NCI-H526 (cell line): ENCODE data around the gene MDGA2.
"Not testable (repeated sequence)": the region's sequence is repeated elsewhere in the genome, so short reads cannot be mapped to it uniquely, and the experiment has no call there.

Experiments used
- DNase-seq, 2 experiments: peaks; one replicate each; lab custom pipeline; 2025; lab: John Stamatoyannopoulos, UW

Gene MDGA2

DNA sequence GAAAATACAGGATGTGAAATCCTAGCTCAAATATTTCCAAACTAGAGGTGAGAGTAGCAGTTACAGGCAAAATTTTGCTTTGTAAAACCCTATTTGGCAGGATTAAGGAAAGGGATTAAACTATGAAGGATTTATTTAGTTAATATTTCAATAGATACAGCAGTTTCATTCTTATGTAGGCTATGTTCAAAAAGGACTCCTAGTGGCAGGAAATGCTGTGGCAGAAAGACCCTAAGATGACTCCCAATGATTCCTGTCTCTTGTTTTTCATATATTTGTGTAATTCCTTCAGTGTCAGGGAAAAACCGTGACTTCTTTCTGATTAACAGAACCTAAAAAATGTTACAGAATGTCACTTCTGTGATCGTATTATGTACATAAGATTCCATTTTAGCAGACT is 724.3 kb downstream of the MDGA2 start:
- DNase-seq, result no peak

DNA sequence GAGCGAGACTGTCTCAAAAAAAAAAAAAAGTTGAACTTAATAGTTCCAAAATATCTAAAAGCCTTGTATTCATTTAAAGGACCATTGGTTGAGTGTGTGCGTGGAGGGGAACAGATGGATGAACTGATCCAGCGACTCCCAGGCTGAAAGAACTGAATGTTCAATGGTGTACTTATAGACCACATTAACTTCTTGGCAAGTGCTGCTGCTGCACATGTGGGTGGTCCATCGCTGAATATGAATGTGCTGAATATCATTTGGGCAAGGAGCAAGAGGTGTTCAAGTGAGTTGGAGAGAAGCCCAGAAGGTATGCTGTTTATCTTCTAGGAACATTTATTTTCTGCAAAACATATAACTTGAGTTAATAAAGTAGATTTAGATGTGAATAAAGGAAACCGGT is 734.8 kb downstream of the MDGA2 start:
- no peak for DNase-seq

DNA sequence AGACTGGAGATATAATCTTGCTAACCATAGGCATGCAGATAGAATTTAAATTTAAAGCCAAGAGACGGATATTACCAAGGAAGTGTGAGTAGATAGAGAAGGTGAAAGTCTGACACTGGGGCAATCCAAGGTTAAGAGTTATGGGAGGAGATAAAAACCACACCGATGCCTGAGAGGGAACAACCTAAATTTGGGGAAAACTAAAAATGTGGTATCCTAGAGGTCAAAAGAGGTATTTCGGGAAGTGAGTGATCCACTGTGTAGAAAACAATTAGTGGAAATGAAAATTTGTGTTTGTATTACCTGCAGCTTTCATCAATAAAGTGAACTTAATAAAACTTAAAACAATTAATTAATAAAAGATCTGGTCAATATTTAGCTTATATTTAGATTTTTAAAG is 754.9 kb downstream of the MDGA2 start:
- no peak for DNase-seq

DNA sequence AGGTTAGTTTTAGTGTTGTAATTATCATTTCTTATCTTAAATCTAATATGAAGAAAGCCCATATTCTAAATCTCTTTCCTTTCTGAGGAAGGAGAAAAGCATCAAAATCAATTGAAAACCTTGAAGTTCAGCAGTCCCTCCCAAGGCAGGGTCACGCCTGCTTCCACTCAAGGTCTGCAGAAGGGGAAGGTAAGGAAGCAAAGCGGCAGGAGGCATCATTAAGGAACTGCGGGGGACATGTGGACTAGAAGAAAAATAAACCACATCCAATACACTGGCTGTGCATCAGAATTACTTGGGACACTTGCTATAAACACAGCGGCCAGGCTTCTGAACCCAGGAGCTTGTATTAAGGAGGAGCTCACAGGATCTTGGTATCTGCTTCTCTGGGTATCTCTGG is 759.9 kb downstream of the MDGA2 start:
- DNase-seq, result not testable (repeated sequence)

DNA sequence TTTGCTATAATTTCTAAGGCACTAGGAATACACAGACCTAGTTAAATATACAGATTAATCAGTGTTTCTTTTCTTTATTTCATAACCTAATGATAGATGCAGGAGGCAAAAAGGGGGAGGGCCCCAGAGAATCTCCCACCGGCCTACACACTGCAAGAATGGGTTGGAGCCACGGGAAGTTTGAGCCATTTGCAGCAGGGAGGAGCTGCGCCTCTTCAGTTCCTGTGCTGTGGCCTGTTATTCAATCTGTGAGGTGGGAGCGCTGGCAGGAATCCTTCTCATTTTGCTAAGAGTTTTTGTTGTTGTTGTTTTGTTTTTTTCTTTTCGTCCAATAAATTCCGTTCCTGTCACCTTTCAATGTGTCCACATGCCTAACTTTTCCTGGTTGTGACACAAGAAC is 772.6 kb downstream of the MDGA2 start:
- DNase-seq, result no peak

DNA sequence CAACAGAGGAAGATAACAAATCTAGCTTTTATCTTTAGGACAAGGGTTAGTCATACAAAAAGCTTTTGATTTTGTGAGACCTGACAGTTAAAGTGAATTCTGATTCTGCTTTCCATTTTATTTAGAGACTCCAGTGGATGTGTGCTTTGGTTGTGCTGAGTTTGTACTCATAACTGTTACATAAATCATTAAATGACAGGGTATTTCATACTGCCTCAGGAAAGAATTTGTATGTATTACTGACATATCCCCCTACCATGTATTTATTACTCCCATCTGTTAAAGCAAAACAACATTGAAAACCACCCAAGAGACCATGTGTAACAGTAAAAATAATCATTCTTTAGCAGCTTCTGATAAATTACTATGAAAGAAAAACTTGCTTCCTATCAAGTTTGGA is 780.9 kb downstream of the MDGA2 start:
- DNase-seq, result no peak

DNA sequence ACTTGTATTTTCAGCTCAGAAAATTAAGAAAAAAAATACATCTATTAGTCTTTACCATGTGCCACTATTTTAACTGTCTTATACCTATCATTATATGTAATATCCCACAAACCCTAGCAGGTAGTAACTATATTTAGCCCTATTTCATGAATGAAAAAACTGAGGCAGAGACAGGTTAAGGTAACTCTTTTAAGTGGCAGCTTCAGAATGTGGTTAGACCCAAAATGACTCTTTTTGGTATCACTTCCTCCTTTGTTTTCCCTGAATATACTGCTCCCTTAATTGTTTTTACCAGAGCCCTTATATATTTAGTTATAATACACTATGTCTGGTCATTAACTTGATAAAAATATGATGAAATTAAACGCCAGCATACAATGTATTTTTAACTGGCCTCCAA is 788.3 kb downstream of the MDGA2 start:
- no peak for DNase-seq

DNA sequence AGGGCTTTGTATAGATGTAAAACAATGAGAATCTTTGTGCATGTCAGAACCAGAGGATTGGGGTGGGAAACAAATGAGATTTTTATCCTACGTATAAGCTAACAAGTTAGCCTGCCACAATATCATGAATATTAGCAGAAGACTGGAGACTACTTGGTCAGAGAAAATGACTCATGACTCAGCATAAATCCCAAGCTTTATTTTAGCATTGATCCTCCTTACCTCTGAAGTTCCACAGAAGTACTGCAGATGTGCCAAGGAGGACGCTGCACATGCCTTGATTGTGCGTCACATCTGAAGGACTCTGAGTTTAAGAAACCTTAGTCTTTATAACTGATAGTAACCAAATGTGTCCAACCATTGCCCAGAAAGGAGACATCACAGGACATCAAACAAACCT is 789.8 kb downstream of the MDGA2 start:
- DNase-seq, result no peak

DNA sequence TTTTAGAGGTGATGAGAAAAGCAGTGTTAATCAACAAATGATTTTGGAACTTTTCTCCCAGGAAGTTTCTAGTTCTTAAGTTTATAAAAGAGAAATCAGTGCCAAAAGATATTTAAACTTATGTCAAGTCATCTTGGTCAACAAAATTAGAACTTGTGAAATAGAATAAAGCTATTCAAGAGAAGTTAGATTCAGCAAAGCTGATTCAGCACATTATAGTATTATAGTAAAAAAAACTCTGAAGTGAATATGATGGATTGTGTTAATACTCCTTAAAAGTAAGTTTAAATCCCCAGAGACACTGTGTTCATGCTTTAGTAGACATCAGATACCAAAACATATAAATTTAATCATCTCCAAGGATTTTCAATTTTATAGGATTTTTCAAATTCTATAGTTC is 813.7 kb downstream of the MDGA2 start:
- DNase-seq, result no peak

DNA sequence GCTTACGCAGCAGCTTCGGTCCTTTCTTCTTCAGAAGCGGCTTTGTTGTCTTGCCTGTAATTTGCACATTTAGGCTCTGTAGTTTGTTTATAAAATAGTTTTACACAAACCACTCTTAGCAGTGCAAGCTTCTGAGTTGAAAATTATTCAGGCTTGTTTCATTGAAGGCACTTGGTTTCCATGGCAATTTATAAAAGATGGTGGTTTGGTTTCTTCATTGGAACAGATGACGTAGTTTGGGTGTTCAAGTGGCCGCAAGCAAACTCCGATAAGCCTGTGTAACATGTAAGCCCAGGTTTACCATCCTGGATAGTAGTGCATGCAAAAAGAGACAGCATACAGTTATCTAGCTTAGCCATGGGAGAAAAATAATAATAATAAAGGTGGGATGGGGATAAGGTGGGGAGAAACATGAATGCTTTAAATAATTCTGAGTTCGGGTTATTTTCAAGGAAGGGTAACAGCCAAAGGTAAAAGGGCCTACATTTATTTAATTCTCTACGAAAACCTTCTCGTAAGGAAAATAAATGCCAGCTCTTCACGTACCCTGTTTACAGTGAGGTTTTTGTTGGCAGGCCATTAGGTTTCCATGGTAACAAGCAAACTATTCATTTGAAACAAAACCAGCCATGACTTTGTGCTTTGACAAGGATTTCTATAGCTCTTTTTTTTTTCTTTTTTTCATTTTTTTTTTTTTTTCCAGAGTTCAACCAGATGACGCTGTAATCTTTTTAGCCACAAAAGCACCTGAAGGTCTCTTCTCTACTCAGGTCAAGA is 834.3 kb downstream of the MDGA2 start:
- DNase-seq, result no peak

DNA sequence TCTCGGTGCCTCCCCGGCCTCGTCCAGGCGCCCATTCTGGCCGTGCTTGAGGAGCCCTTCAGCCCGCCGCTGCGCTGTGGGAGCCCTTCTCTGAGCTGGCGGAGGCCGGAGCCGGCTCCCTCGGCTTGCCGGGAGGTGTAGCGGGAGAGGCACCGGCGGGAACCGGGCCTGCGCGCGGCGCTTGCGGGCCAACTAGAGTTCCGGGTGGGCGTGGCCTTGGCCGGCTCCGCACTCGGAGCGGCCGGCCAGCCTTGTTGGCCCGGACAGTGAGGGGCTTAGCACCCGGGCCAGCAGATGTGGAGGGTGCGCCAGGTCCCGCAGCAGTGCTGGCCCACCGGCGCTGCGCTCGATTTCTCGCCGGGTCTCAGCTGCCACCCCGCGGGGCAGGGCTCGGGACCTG is 855.1 kb downstream of the MDGA2 start:
- DNase-seq, result no peak

DNA sequence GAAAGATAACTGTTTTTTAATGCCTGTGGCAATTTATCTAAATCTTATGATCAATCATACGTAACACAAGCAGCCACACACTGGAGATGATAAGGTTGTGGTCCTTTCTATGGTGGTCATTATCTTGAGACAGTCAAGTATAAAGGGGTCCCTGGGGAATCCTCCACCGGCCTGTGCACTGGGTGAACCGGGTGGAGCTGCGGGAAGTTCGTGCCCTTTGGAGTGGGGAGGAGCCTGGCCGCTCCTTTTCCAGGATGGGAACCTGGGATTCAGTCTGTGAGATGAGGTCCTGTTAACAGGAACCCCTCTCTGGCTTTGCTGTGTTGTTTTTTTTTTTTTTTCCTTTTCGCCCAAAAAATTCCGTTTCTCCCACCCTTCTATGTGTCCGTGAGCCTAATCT is 856.3 kb downstream of the MDGA2 start:
- DNase-seq, result no peak

DNA sequence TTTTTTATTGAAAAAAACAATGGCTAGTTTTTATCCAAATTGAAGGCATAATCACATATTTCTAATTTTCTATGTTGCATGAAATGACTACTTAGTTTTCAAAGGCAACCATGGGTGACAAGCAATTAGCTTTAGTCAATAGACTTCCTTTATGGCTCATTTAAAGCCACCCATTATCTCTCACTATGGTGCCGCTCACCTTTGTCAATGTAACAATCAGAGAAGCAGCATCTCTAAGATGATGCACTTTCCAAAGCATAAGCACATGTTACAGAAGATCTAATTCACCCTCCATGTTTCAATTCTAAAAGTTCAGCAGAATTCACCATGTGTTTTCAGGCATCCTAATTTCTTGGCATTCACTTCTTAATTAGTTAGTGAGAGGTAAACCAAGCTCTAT is 857.3 kb downstream of the MDGA2 start:
- DNase-seq, result no peak

DNA sequence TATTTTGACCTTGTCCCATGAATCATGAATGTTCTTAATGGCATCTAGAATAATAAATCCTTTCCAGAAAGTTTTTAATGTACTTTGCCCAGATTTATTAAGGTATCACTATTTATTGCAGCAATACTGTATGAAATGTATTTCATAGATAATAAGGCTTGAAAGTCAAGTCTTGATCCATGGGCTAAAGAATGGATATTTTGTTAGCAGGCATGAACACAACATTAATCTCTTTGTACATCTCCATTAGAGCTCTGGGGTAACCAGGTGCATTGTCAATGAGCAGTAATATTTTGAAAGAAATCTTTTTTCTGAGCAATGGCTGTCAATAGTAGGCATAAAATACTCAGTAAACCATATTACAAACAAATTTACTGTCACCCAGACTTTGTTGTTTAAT is 882.3 kb downstream of the MDGA2 start:
- DNase-seq, result no peak
